ENCODE data around the gene PGLYRP3. TPM values are rescaled to one million over a fixed set of nuclear protein-coding genes. Genes with fewer than 3 reads are reported as not detected.

Gene PGLYRP3
- total and polyA plus RNA-seq, 2 of the 8 experiments (the other 6 are each of a cell fraction or from before 2014, with no cell fraction given) = not detected

- no peak for TF ChIP-seq ASH2L (IDR thresholded peaks at IDR 0.05; ENCODE audit: low read length)
- no peak for TF ChIP-seq TAF7 (optimal IDR thresholded peaks at IDR 0.05; ENCODE audit: borderline replicate concordance, low read depth, low read length)
- no peak for TF ChIP-seq SAP30 (IDR thresholded peaks at IDR 0.05; ENCODE audit: insufficient read depth, insufficient replicate concordance, low read length)
Observed at GRCh38 chr1:153271711-153272110, 41.0 kb downstream of the PGLYRP3 start (continued).

All from H1 (cell line).